ENCODE results near the gene FMO3.

DNA sequence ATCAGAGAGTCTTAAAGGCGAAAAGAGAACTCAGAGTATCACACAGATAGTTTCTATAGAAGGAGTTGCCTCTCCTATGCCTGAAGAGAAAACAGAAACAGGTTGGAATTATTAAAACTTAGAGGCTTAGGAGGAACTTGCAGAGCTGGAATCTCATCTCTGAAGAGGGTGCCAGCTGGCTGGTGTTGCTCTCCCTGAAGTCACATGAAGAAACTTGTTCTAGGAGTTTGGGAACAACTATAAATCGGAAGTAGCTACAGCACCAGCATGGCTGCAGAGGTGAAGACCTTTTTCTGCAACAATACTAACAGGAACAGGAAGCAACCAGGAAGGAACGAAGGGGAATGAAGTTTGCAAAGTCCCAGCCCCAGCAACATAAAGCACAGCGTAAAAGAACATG lies 35.8 kb downstream of the FMO3 start:
- TF ChIP-seq, protein P1, sequence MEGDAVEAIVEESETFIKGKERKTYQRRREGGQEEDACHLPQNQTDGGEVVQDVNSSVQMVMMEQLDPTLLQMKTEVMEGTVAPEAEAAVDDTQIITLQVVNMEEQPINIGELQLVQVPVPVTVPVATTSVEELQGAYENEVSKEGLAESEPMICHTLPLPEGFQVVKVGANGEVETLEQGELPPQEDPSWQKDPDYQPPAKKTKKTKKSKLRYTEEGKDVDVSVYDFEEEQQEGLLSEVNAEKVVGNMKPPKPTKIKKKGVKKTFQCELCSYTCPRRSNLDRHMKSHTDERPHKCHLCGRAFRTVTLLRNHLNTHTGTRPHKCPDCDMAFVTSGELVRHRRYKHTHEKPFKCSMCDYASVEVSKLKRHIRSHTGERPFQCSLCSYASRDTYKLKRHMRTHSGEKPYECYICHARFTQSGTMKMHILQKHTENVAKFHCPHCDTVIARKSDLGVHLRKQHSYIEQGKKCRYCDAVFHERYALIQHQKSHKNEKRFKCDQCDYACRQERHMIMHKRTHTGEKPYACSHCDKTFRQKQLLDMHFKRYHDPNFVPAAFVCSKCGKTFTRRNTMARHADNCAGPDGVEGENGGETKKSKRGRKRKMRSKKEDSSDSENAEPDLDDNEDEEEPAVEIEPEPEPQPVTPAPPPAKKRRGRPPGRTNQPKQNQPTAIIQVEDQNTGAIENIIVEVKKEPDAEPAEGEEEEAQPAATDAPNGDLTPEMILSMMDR (conservative IDR thresholded peaks at IDR 0.05; ENCODE audit: low read length) = no peak
- TF ChIP-seq EZH2phosphoT487 (IDR thresholded peaks at IDR 0.05; ENCODE audit: borderline replicate concordance, low read depth, low read length) = no peak
